DND-41 (cell line): Measurements from ENCODE around the gene AGTR1.

Source experiments
- ATAC-seq: fragments of 200-7000 bp; cut with Tn5 transposase; 3 replicates; pipeline ENCODE4 v1.9.1; 2021; ENCODE audit warnings: low read depth; ENCODE audit not compliant: insufficient read depth
- DNase-seq: peaks from one replicate; pipeline ENCODE4 v3.0.0-alpha.2; 2020
- H2AFZ ChIP-seq: 2 replicates; pipeline ENCODE4 v1.6.0; 2012; ENCODE audit warnings: low read depth, low read length
- H3K27ac ChIP-seq: 2 replicates; pipeline ENCODE4 v1.5.1; 2012; ENCODE audit warnings: low read length, inconsistent platforms
- H3K27me3 ChIP-seq: fragments of 200-600 bp; sonication (generic); 2 replicates; pipeline ENCODE4 v1.6.0; 2012; ENCODE audit warnings: low read length, mild to moderate bottlenecking, inconsistent platforms; ENCODE audit not compliant: insufficient read depth, poor library complexity
- H3K36me3 ChIP-seq: 2 replicates; pipeline ENCODE4 v1.5.1; 2012; ENCODE audit warnings: low read length, inconsistent platforms; ENCODE audit not compliant: insufficient read depth
- H3K4me1 ChIP-seq: 2 replicates; pipeline ENCODE4 v1.5.1; 2012; ENCODE audit warnings: mild to moderate bottlenecking, low read length; ENCODE audit not compliant: insufficient read depth
- H3K4me2 ChIP-seq: 2 replicates; pipeline ENCODE4 v1.6.0; 2012; ENCODE audit warnings: mild to moderate bottlenecking, moderate library complexity, low read length, inconsistent platforms; ENCODE audit not compliant: insufficient read depth
- H3K4me3 ChIP-seq, 2 experiments: fragments of 200-600 bp in 1 of 2; shearing (Covaris generic) in 1 of 2; 2 replicates each; pipeline ENCODE4 v1.5.1; 2012 to 2016; ENCODE audit warnings: inconsistent platforms in 2 of 2, low read length in 2 of 2, mild to moderate bottlenecking in 2 of 2, low read depth in 1 of 2, moderate library complexity in 1 of 2
- H3K79me2 ChIP-seq: 2 replicates; pipeline ENCODE4 v1.6.0; 2012; ENCODE audit warnings: low read length, inconsistent platforms; ENCODE audit not compliant: insufficient read depth
- H3K9ac ChIP-seq: 2 replicates; pipeline ENCODE4 v1.6.0; 2012; ENCODE audit warnings: low read depth, mild to moderate bottlenecking, inconsistent platforms, low read length, moderate library complexity
- H3K9me3 ChIP-seq: 2 replicates; pipeline ENCODE4 v1.5.1; 2012; ENCODE audit warnings: low read length, moderate library complexity, mild to moderate bottlenecking, inconsistent platforms; ENCODE audit not compliant: insufficient read depth, severe bottlenecking
- H4K20me1 ChIP-seq: 2 replicates; pipeline ENCODE4 v1.6.0; 2012; ENCODE audit warnings: low read length; ENCODE audit not compliant: insufficient read depth
- EZH2 ChIP-seq: IDR thresholded peaks from 3 replicates; pipeline ENCODE4 v1.6.1; 2012; ENCODE audit warnings: borderline replicate concordance, low read depth, mild to moderate bottlenecking, moderate library complexity, low read length, inconsistent platforms; ENCODE audit not compliant: severe bottlenecking
- TF ChIP-seq, protein P1 (sequence below): IDR thresholded peaks from 2 replicates; pipeline ENCODE4 v1.5.1; 2012; ENCODE audit warnings: borderline replicate concordance, low read length, moderate library complexity, mild to moderate bottlenecking; ENCODE audit not compliant: poor library complexity, severe bottlenecking; ENCODE audit errors: extremely low read depth

The AGTR1 gene

DNA sequence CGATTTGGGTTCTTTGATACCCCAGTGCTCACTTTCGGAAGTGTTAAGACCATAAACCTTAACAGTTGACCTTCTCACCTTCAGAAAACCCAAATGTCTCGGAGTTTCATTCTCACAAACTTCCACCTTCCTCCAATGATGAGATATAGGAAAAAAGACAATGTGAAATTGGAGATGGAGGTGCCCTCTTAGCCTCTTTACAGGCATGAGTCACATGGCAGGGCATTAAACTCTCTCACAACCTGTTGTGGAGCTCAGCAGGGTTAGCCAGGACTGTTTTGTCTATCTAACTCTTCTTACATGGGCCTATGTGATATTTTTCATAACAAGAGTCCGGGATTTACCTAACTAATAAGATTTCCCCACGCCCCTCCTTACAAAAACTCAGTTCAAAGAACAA, 10.7 kb downstream of the AGTR1 start:
- Histone ChIP-seq H3K4me1 (no peaks in the 10 kb centered on the region), H2AFZ (no peak overlapping the region), H3K9ac (no peak overlapping the region), H3K27ac (no peak overlapping the region), H3K79me2 (no peaks in the 10 kb centered on the region), H3K9me3 (no peaks in the 10 kb centered on the region), H3K4me2 (no peak overlapping the region), H3K36me3 (no peaks in the 10 kb centered on the region), H3K4me3 (no peak overlapping the region), H3K27me3 (no peaks in the 10 kb centered on the region), H4K20me1 (no peaks in the 10 kb centered on the region)
- TF ChIP-seq EZH2 = no peak
- TF ChIP-seq, protein P1, sequence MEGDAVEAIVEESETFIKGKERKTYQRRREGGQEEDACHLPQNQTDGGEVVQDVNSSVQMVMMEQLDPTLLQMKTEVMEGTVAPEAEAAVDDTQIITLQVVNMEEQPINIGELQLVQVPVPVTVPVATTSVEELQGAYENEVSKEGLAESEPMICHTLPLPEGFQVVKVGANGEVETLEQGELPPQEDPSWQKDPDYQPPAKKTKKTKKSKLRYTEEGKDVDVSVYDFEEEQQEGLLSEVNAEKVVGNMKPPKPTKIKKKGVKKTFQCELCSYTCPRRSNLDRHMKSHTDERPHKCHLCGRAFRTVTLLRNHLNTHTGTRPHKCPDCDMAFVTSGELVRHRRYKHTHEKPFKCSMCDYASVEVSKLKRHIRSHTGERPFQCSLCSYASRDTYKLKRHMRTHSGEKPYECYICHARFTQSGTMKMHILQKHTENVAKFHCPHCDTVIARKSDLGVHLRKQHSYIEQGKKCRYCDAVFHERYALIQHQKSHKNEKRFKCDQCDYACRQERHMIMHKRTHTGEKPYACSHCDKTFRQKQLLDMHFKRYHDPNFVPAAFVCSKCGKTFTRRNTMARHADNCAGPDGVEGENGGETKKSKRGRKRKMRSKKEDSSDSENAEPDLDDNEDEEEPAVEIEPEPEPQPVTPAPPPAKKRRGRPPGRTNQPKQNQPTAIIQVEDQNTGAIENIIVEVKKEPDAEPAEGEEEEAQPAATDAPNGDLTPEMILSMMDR = no peak
- no peak for ATAC-seq
- no peak for DNase-seq

DNA sequence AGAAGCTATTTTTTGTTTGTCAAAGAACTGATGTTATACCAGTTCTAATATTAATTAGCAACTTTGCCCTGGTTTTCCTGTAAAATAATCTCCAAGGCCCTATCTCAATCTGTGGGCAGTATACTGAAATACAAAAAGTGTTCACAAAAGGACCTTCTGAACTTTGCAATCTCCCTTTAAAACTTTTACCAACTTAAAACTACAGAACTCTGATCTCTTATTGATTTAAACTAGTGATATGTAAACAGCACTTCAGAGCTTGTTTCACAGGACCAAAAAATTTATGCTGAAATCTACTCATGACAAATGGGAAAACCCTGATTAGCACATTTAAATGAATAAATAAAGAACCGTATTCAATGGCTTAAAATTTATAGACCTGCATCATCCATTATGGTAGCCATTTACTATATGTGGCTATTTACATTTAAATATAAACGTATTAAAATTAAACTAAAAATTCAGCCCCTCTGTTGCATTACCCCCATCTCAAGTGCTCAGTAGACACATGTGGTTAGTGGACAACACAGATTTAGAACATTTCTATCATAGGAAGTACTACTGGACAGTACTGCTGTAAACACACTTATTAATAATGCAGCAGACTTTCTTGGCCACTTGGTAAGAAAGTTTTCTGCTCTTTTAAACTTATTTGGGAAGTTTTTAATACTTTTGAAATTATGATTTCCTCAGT, 12.0 kb downstream of the AGTR1 start:
- no peaks in the 10 kb centered on the region for H3K9me3 ChIP-seq
- H3K36me3 ChIP-seq = no peaks in the 10 kb centered on the region
- H2AFZ ChIP-seq = no peak overlapping the region
- H3K27me3 ChIP-seq = no peaks in the 10 kb centered on the region
- no peak for DNase-seq
- H3K4me1 ChIP-seq = no peaks in the 10 kb centered on the region
- no peak for ATAC-seq
- no peaks in the 10 kb centered on the region for H3K79me2 ChIP-seq
- H3K4me3 ChIP-seq = no peak overlapping the region
- no peak overlapping the region for H3K4me2 ChIP-seq
- H3K9ac ChIP-seq = no peak overlapping the region
- TF ChIP-seq, protein P1 = no peak
- no peak for TF ChIP-seq EZH2
- no peak overlapping the region for H3K27ac ChIP-seq
- H4K20me1 ChIP-seq = no peaks in the 10 kb centered on the region

DNA sequence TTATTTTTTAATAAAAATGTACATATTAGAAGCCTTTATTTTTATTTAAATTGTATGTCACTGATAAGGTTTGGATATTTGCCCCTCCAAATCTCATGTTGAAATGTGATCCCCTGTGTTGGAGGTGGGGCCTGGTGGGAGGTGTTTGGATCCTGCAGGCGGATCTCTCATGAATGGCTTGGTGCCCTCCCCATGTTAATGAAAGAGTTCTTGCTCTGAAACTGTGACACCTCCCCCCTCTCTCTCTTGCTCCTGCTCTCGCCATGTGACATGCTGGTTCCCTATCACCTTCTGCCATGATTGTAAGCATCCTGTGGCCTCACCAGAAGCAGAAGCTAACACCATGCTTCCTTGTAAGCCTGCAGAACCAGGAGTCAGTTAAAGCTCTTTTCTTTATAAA, 13.0 kb downstream of the AGTR1 start:
- H3K79me2 ChIP-seq = no peaks in the 10 kb centered on the region
- H4K20me1 ChIP-seq = no peaks in the 10 kb centered on the region
- H3K4me2 ChIP-seq = no peak overlapping the region
- no peak overlapping the region for H2AFZ ChIP-seq
- no peak for ATAC-seq
- H3K9ac ChIP-seq = no peak overlapping the region
- H3K27ac ChIP-seq = no peak overlapping the region
- H3K36me3 ChIP-seq = no peaks in the 10 kb centered on the region
- no peaks in the 10 kb centered on the region for H3K4me1 ChIP-seq
- no peak overlapping the region for H3K4me3 ChIP-seq
- TF ChIP-seq, protein P1 = no peak
- TF ChIP-seq EZH2 = no peak
- DNase-seq = no peak
- H3K9me3 ChIP-seq = no peaks in the 10 kb centered on the region
- no peaks in the 10 kb centered on the region for H3K27me3 ChIP-seq
